ENCODE data around the gene FBXL7. TPM values are rescaled to one million over a fixed set of nuclear protein-coding genes. Genes with fewer than 3 reads are reported as not detected.

Gene FBXL7
- total RNA-seq, 1 experiment from 2014 or later, result not detected

- H3K27ac ChIP-seq (ENCODE audit: low read length), result no peak overlapping the region
- in situ Hi-C loops (cut with HindIII; ENCODE audit: low pct_unique_long_range_greater_than_20kb, low sequenced_read_pairs), result no loop called here
Observed at GRCh38 chr5:15689836-15690235, 189.9 kb downstream of the FBXL7 start.

GRCh38 chr5:15690611-15691010 lies 190.6 kb downstream of the FBXL7 start:
- Histone ChIP-seq H3K27me3 (ENCODE audit: control insufficient read depth, insufficient read depth, low read length) (no peaks in the 10 kb centered on the region), H3K36me3 (ENCODE audit: control insufficient read depth, insufficient read depth, low read length) (no peaks in the 10 kb centered on the region), H3K4me3 (ENCODE audit: low read depth in 2 of 2, low read length in 2 of 2) (no peak overlapping the region), H3K9me3 (ENCODE audit: control insufficient read depth, insufficient read depth, low read depth, low read length) (no peaks in the 10 kb centered on the region), H3K4me1 (ENCODE audit: control insufficient read depth, insufficient read depth, low read length) (no peaks in the 10 kb centered on the region), H3K27ac (ENCODE audit: low read length) (no peak overlapping the region)
- DNase-seq (ENCODE audit: low read depth, low spot score) (no peak), ATAC-seq (no peak)
- POLR2A ChIA-PET, result no interaction called here
- in situ Hi-C loops (cut with HindIII; ENCODE audit: low pct_unique_long_range_greater_than_20kb, low sequenced_read_pairs) (no loop called here), intact Hi-C loops (cut with micrococcal nuclease; ENCODE audit: unreplicated experiment) (no loop called here)
- BruUV-seq (replicated peaks), result no TSS peak
- CTCF ChIA-PET, result no interaction called here
- no peak for TF ChIP-seq SIN3A (IDR thresholded peaks at IDR 0.05; ENCODE audit: borderline replicate concordance, insufficient read depth, low read depth, low read length)
- TF ChIP-seq REST (IDR thresholded peaks at IDR 0.05; ENCODE audit: insufficient read depth in 1 of 2, low read depth in 2 of 2, low read length in 1 of 2), result no peak
- no peak for TF ChIP-seq POLR2AphosphoS5 (IDR thresholded peaks at IDR 0.05; ENCODE audit: low read depth, low read length)
- no peak for TF ChIP-seq TCF7L2 (IDR thresholded peaks at IDR 0.05; ENCODE audit: low read depth, low read length)

More at GRCh38 chr5:15689836-15690235, 189.9 kb downstream of the FBXL7 start:
- ATAC-seq (no peak), DNase-seq (ENCODE audit: low read depth, low spot score) (no peak)
- Histone ChIP-seq H3K4me1 (ENCODE audit: control insufficient read depth, insufficient read depth, low read length) (no peaks in the 10 kb centered on the region), H3K27me3 (ENCODE audit: control insufficient read depth, insufficient read depth, low read length) (no peaks in the 10 kb centered on the region), H3K36me3 (ENCODE audit: control insufficient read depth, insufficient read depth, low read length) (no peaks in the 10 kb centered on the region), H3K9me3 (ENCODE audit: control insufficient read depth, insufficient read depth, low read depth, low read length) (no peaks in the 10 kb centered on the region), H3K4me3 (ENCODE audit: low read depth in 2 of 2, low read length in 2 of 2) (no peak overlapping the region)
- intact Hi-C loops (cut with micrococcal nuclease; ENCODE audit: unreplicated experiment), result no loop called here
- no TSS peak for BruUV-seq (replicated peaks)
- ChIA-PET CTCF (no interaction called here), POLR2A (no interaction called here)
- TF ChIP-seq TCF7L2 (IDR thresholded peaks at IDR 0.05; ENCODE audit: low read depth, low read length) (no peak), POLR2AphosphoS5 (IDR thresholded peaks at IDR 0.05; ENCODE audit: low read depth, low read length) (no peak), CTCF (IDR thresholded peaks at IDR 0.05) (no peak), REST (IDR thresholded peaks at IDR 0.05; ENCODE audit: insufficient read depth in 1 of 2, low read depth in 2 of 2, low read length in 1 of 2) (no peak), SIN3A (IDR thresholded peaks at IDR 0.05; ENCODE audit: borderline replicate concordance, insufficient read depth, low read depth, low read length) (no peak)

All from Panc1 (cell line).